ENCODE data around the gene NTNG1. TPM values are rescaled to one million over a fixed set of nuclear protein-coding genes. Genes with fewer than 3 reads are reported as not detected.

The NTNG1 gene
- total RNA-seq, 1 experiment from 2014 or later: 2.3 TPM

DNA sequence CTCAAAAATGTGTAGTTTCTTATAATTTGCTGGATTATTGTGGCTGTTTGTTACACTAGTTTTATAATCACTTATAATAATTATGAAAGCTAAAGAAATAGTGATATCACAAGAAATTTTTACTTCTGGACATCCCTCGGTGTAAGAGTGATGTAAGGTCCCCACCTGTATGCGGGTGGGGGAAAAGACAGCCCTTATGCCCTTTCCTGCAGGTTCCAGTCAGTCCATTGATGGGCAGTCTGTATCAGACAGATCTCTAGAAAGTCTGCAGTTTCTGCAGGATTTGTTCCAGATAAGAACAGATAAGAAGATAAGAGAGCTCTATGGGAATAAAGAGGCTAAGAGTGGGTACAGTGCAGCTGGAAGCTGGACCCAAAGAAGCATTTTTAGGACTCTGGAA, 89.3 kb downstream of the NTNG1 start:
- no peak for DNase-seq (ENCODE audit: low spot score)
- ATAC-seq: no peak
- H3K4me3 Mint-ChIP-seq: no peak overlapping the region
- H3K9me3 Mint-ChIP-seq: no peaks in the 10 kb centered on the region
- no peak for TF ChIP-seq ZNF263 (CRISPR knock-in tag; IDR thresholded peaks at IDR 0.05; ENCODE audit: low read depth)
- no peak for TF ChIP-seq ZNF671 (CRISPR knock-in tag; IDR thresholded peaks at IDR 0.05)
- no peak for TF ChIP-seq CREB1 (CRISPR knock-in tag; IDR thresholded peaks at IDR 0.05)
- TF ChIP-seq, protein P1, sequence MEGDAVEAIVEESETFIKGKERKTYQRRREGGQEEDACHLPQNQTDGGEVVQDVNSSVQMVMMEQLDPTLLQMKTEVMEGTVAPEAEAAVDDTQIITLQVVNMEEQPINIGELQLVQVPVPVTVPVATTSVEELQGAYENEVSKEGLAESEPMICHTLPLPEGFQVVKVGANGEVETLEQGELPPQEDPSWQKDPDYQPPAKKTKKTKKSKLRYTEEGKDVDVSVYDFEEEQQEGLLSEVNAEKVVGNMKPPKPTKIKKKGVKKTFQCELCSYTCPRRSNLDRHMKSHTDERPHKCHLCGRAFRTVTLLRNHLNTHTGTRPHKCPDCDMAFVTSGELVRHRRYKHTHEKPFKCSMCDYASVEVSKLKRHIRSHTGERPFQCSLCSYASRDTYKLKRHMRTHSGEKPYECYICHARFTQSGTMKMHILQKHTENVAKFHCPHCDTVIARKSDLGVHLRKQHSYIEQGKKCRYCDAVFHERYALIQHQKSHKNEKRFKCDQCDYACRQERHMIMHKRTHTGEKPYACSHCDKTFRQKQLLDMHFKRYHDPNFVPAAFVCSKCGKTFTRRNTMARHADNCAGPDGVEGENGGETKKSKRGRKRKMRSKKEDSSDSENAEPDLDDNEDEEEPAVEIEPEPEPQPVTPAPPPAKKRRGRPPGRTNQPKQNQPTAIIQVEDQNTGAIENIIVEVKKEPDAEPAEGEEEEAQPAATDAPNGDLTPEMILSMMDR (IDR thresholded peaks at IDR 0.05): no peak
- TF ChIP-seq JUN (CRISPR knock-in tag; IDR thresholded peaks at IDR 0.05): no peak
- no peak for TF ChIP-seq FOXJ3 (CRISPR knock-in tag; IDR thresholded peaks at IDR 0.05; ENCODE audit: borderline replicate concordance)
- TF ChIP-seq, protein P2, sequence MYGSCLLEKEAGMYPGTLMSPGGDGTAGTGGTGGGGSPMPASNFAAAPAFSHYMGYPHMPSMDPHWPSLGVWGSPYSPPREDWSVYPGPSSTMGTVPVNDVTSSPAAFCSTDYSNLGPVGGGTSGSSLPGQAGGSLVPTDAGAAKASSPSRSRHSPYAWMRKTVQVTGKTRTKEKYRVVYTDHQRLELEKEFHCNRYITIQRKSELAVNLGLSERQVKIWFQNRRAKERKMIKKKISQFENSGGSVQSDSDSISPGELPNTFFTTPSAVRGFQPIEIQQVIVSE (CRISPR knock-in tag; IDR thresholded peaks at IDR 0.05; ENCODE audit: borderline replicate concordance): no peak
- TF ChIP-seq, protein P3, sequence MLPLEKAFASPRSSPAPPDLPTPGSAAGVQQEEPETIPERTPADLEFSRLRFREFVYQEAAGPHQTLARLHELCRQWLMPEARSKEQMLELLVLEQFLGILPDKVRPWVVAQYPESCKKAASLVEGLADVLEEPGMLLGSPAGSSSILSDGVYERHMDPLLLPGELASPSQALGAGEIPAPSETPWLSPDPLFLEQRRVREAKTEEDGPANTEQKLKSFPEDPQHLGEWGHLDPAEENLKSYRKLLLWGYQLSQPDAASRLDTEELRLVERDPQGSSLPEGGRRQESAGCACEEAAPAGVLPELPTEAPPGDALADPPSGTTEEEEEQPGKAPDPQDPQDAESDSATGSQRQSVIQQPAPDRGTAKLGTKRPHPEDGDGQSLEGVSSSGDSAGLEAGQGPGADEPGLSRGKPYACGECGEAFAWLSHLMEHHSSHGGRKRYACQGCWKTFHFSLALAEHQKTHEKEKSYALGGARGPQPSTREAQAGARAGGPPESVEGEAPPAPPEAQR (CRISPR knock-in tag; IDR thresholded peaks at IDR 0.05): no peak
- TF ChIP-seq, protein P4, sequence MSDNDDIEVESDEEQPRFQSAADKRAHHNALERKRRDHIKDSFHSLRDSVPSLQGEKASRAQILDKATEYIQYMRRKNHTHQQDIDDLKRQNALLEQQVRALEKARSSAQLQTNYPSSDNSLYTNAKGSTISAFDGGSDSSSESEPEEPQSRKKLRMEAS (CRISPR knock-in tag; IDR thresholded peaks at IDR 0.05): no peak
- TF ChIP-seq CREM (CRISPR knock-in tag; IDR thresholded peaks at IDR 0.05): no peak
- no peak for TF ChIP-seq SMAD4 (CRISPR knock-in tag; IDR thresholded peaks at IDR 0.05)
- no peak for TF ChIP-seq ELF4 (CRISPR knock-in tag; IDR thresholded peaks at IDR 0.05; ENCODE audit: low read depth)
- TF ChIP-seq CBFB (CRISPR knock-in tag; IDR thresholded peaks at IDR 0.05; ENCODE audit: low read depth): no peak
- no peaks in the 10 kb centered on the region for H3K36me3 Mint-ChIP-seq
- CTCF ChIA-PET: interaction anchor here (0.8 kb wide), 1 partner anchor 299 kb away, joined by 3 read pairs; no protein-coding TSS in a partner anchor
- H3K27me3 Mint-ChIP-seq (ENCODE audit: low read depth): no peaks in the 10 kb centered on the region
- peaks cover 47% of the 10 kb centered on the region for H3K4me1 Mint-ChIP-seq
- POLR2A ChIA-PET: no interaction called here
- H3K27ac Mint-ChIP-seq: no peak overlapping the region

GRCh38 chr1:107231291-107231690, 90.5 kb downstream of the NTNG1 start:
- peaks cover 35% of the 10 kb centered on the region for H3K4me1 Mint-ChIP-seq
- peaks cover 9% of the 10 kb centered on the region for H3K36me3 Mint-ChIP-seq
- DNase-seq (ENCODE audit: low spot score) (no peak), ATAC-seq (no peak)
- H3K9me3 Mint-ChIP-seq: peaks cover 9% of the 10 kb centered on the region
- ChIA-PET CTCF (no interaction called here), POLR2A (no interaction called here)
- H3K27ac Mint-ChIP-seq: no peak overlapping the region
- no peaks in the 10 kb centered on the region for H3K27me3 Mint-ChIP-seq (ENCODE audit: low read depth)
- no peak overlapping the region for H3K4me3 Mint-ChIP-seq
- TF ChIP-seq, protein P4 (CRISPR knock-in tag; IDR thresholded peaks at IDR 0.05): no peak
- no peak for TF ChIP-seq ATF1 (CRISPR knock-in tag; IDR thresholded peaks at IDR 0.05)
- TF ChIP-seq MYBL2 (CRISPR knock-in tag; IDR thresholded peaks at IDR 0.05): no peak
- TF ChIP-seq, protein P5, sequence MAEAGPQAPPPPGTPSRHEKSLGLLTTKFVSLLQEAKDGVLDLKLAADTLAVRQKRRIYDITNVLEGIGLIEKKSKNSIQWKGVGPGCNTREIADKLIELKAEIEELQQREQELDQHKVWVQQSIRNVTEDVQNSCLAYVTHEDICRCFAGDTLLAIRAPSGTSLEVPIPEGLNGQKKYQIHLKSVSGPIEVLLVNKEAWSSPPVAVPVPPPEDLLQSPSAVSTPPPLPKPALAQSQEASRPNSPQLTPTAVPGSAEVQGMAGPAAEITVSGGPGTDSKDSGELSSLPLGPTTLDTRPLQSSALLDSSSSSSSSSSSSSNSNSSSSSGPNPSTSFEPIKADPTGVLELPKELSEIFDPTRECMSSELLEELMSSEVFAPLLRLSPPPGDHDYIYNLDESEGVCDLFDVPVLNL (CRISPR knock-in tag; IDR thresholded peaks at IDR 0.05; ENCODE audit: borderline replicate concordance, low read depth): no peak
- TF ChIP-seq CREB1 (CRISPR knock-in tag; IDR thresholded peaks at IDR 0.05): no peak
- TF ChIP-seq NR3C1 (CRISPR knock-in tag; conservative IDR thresholded peaks at IDR 0.05; ENCODE audit: low read depth): no peak
- TF ChIP-seq, protein P6, sequence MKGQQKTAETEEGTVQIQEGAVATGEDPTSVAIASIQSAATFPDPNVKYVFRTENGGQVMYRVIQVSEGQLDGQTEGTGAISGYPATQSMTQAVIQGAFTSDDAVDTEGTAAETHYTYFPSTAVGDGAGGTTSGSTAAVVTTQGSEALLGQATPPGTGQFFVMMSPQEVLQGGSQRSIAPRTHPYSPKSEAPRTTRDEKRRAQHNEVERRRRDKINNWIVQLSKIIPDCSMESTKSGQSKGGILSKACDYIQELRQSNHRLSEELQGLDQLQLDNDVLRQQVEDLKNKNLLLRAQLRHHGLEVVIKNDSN (CRISPR knock-in tag; IDR thresholded peaks at IDR 0.05): no peak
- no peak for TF ChIP-seq ARID4B (CRISPR knock-in tag; IDR thresholded peaks at IDR 0.05; ENCODE audit: borderline replicate concordance)
- no peak for TF ChIP-seq SP1 (CRISPR knock-in tag; conservative IDR thresholded peaks at IDR 0.05)
- TF ChIP-seq, protein P7, sequence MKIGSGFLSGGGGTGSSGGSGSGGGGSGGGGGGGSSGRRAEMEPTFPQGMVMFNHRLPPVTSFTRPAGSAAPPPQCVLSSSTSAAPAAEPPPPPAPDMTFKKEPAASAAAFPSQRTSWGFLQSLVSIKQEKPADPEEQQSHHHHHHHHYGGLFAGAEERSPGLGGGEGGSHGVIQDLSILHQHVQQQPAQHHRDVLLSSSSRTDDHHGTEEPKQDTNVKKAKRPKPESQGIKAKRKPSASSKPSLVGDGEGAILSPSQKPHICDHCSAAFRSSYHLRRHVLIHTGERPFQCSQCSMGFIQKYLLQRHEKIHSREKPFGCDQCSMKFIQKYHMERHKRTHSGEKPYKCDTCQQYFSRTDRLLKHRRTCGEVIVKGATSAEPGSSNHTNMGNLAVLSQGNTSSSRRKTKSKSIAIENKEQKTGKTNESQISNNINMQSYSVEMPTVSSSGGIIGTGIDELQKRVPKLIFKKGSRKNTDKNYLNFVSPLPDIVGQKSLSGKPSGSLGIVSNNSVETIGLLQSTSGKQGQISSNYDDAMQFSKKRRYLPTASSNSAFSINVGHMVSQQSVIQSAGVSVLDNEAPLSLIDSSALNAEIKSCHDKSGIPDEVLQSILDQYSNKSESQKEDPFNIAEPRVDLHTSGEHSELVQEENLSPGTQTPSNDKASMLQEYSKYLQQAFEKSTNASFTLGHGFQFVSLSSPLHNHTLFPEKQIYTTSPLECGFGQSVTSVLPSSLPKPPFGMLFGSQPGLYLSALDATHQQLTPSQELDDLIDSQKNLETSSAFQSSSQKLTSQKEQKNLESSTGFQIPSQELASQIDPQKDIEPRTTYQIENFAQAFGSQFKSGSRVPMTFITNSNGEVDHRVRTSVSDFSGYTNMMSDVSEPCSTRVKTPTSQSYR (CRISPR knock-in tag; IDR thresholded peaks at IDR 0.05): no peak

Measured in WTC11 (cell line).